Keratinocyte (primary cell): ENCODE results near the gene HOTAIR.

ENCODE experiments used
- CTCF ChIP-seq, 3 experiments: IDR thresholded peaks in 1 of 3; conservative IDR thresholded peaks in 1 of 3; optimal IDR thresholded peaks in 1 of 3; 2 replicates in 2 of 3; 3 replicates in 1 of 3; pipeline versions ENCODE3 to v1.5.1; 2011; ENCODE audit warnings: low read length in 3 of 3, mild to moderate bottlenecking in 3 of 3, moderate library complexity in 2 of 3, control low read depth in 1 of 3, inconsistent platforms in 1 of 3; ENCODE audit not compliant: insufficient read depth in 2 of 3; ENCODE audit errors: extremely low read depth in 1 of 3
- EZH2 ChIP-seq: IDR thresholded peaks from one replicate; pipeline ENCODE4 v1.6.1; 2012; ENCODE audit warnings: inconsistent platforms, mild to moderate bottlenecking, low read length, moderate library complexity

GRCh38 chr12:53972152-53972702 lies 2.5 kb downstream of the HOTAIR start:
- TF ChIP-seq EZH2 (no peak), CTCF (optimal IDR thresholded peaks at IDR 0.05 in 1 of 3, IDR thresholded peaks at IDR 0.05 in 1 of 3, conservative IDR thresholded peaks at IDR 0.05 in 1 of 3; ENCODE audit: extremely low read depth in 1 of 3, insufficient read depth in 2 of 3, low read length in 3 of 3) (no peak)
